Left colon (tissue), 2 donors: Measurements from ENCODE around the gene MARS1. TPM values are rescaled to one million over a fixed set of nuclear protein-coding genes. Genes with fewer than 3 reads are reported as not detected.
"Not testable (repeated sequence)": the region's sequence is repeated elsewhere in the genome, so short reads cannot be mapped to it uniquely, and the experiment has no call there.

ENCODE experiments used
- ATAC-seq: fragments of 200-7000 bp; cut with Tn5 transposase; one replicate; pipeline ENCODE4 v1.9.1; 2020; ENCODE audit warnings: mild to moderate bottlenecking, moderate library complexity
- DNase-seq, 2 donors: peaks; one replicate each; pipeline ENCODE4 v3.0.0-alpha.2; 2020
- intact Hi-C, 2 donors: fragments of 100-400 bp; cut with DNase I in 1 of 2; cut with micrococcal nuclease in 1 of 2; formaldehyde crosslinking; loops; one replicate each; pipeline versions ENCODE4 v1.11.2 to v1.14.0; 2022; cut with DNase I, micrococcal nuclease
- microRNA-seq, 2 donors: library from miRNA; unstranded; fragments of <30 nt; microRNA quantifications; one replicate each; pipeline versions ENCODE4 v1.1.0 to v1.2.0, GENCODE V29; 2020
- total RNA-seq, 2 donors: library from RNA; stranded (reverse); fragmentation: NEBNext Ultra II Directional; extraction: Animal tissue kit (Norgen Biotek cat#: 25700); gene quantifications; one replicate each; pipeline ENCODE4 v1.2.1, GENCODE V29; 2021
- donor health status: DM: no; HTN: no; CAD: no.
- donor health status: DM: yes; HTN: yes; CAD: no.

Gene MARS1
- total RNA-seq, 2 donors from 2014 or later = 89.3 to 125 TPM

- intact Hi-C loops = no loop called here
Measured at GRCh38 chr12:57552835-57553313, 65.0 kb downstream of the MARS1 start.

GRCh38 chr12:57553343-57554202, 65.7 kb downstream of the MARS1 start:
- DNase-seq = no peak
- intact Hi-C loops = no loop called here
- no peak for ATAC-seq

More at GRCh38 chr12:57552835-57553313, 65.0 kb downstream of the MARS1 start:
- no peak for ATAC-seq
- no peak for DNase-seq

GRCh38 chr12:57554453-57554852, 66.6 kb downstream of the MARS1 start:
- ATAC-seq (no peak), DNase-seq (no peak)
- intact Hi-C loops = no loop called here

- ATAC-seq (no peak), DNase-seq (no peak)
- intact Hi-C loops = no loop called here
Measured at GRCh38 chr12:57554897-57555296, 67.0 kb downstream of the MARS1 start.

GRCh38 chr12:57558864-57559263, 71.0 kb downstream of the MARS1 start:
- ATAC-seq (no peak), DNase-seq (no peak)
- intact Hi-C loops = no loop called here

GRCh38 chr12:57560516-57560915, 72.6 kb downstream of the MARS1 start:
- intact Hi-C loops = no loop called here
- ATAC-seq (no peak), DNase-seq (no peak)

GRCh38 chr12:57561117-57561516, 73.2 kb downstream of the MARS1 start:
- ATAC-seq, intact Hi-C loops, DNase-seq: not testable (repeated sequence)

GRCh38 chr12:57563358-57563757, 75.5 kb downstream of the MARS1 start:
- ATAC-seq = no peak
- no peak for DNase-seq
- intact Hi-C loops = no loop called here

- intact Hi-C loops = no loop called here
- ATAC-seq (no peak), DNase-seq (no peak)
Measured at GRCh38 chr12:57564178-57564740, 76.4 kb downstream of the MARS1 start.

Small RNA genes within 50 kb of the gene (microRNA-seq; reads per million reads assigned to microRNA genes)
- gene MIR616 (0 to 1.6 reads per million in 2 donors), gene MIR6758 (0 reads per million in 2 donors)

Other genes starting within 250 kb of the MARS1 start
- gene STAC3, start 236.9 kb upstream of the MARS1 start, total RNA-seq = 1 to 10 TPM; 2.0 to 4.2 TPM
- 10 to 100 TPM; 62.5 to 62.8 TPM for gene R3HDM2, start 57.0 kb upstream of the MARS1 start, total RNA-seq
- gene INHBC, start 53.3 kb upstream of the MARS1 start, total RNA-seq = not detected
- not detected for gene INHBE, start 32.8 kb upstream of the MARS1 start, total RNA-seq
- gene GLI1, start 28.3 kb upstream of the MARS1 start, total RNA-seq = 1 to 10 TPM; 1.8 to 1.9 TPM
- gene ARHGAP9, start 8.2 kb upstream of the MARS1 start, total RNA-seq = 10 to 100 TPM in 1 of 2 donors, 1 to 10 TPM in 1; 6.4 to 11.4 TPM
- gene DDIT3, start 32.4 kb downstream of the MARS1 start, total RNA-seq = 10 to 100 TPM; 19.8 to 20.5 TPM
- 100 to 1,000 TPM; 104 to 116 TPM for gene MBD6, start 34.8 kb downstream of the MARS1 start, total RNA-seq
- gene DCTN2, start 59.1 kb downstream of the MARS1 start, total RNA-seq = 100 to 1,000 TPM; 139 to 151 TPM
- gene KIF5A, start 62.0 kb downstream of the MARS1 start, total RNA-seq = 1 to 10 TPM in 1 of 2 donors, under 1 TPM in 1; 0.85 to 1.3 TPM
- gene PIP4K2C, start 103.1 kb downstream of the MARS1 start, total RNA-seq = 10 to 100 TPM; 63.5 to 67.9 TPM
- 10 to 100 TPM in 1 of 2 donors, 1 to 10 TPM in 1; 3.7 to 10.2 TPM for gene DTX3, start 116.8 kb downstream of the MARS1 start, total RNA-seq
- 10 to 100 TPM in 1 of 2 donors, 1 to 10 TPM in 1; 3.1 to 14.9 TPM for gene ARHGEF25, start 123.4 kb downstream of the MARS1 start, total RNA-seq
- under 1 TPM; 0.34 to 0.98 TPM for gene B4GALNT1, start 145.1 kb downstream of the MARS1 start, total RNA-seq
- 100 to 1,000 TPM; 310 to 322 TPM for gene OS9, start 206.1 kb downstream of the MARS1 start, total RNA-seq